ENCODE measurements around the gene SLCO2A1. TPM values are rescaled to one million over a fixed set of nuclear protein-coding genes. Genes with fewer than 3 reads are reported as not detected.

Gene SLCO2A1
- total and polyA plus RNA-seq, 2 experiments from 2014 or later, result 0.31 to 1.0 TPM

DNA sequence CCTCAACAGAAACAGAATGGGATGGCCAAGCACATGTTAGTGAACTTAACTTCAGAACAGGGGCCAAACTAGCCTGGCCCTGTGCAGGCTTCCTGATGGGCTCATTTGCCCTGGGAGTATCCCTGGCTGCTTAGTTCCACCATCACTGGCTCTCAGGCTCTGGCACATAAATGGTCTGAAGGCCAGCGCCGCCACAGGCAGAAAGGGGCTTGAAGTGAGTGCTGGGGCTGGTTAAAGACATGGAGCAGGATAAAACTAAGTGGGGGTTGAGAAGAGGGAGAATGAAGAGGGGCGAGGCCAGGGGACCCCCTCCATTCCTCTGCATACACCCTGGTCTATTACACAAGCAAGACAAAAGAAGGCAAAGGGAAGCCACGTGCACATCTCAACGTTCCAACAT lies 12.2 kb downstream of the SLCO2A1 start (continued):
- TF ChIP-seq NANOG (IDR thresholded peaks at IDR 0.05; ENCODE audit: borderline replicate concordance) (no peak), ZNF114 (CRISPR knock-in tag; IDR thresholded peaks at IDR 0.05) (no peak), POLR2AphosphoS5 (IDR thresholded peaks at IDR 0.05; ENCODE audit: low read depth) (no peak)
- TF ChIP-seq, protein P1, sequence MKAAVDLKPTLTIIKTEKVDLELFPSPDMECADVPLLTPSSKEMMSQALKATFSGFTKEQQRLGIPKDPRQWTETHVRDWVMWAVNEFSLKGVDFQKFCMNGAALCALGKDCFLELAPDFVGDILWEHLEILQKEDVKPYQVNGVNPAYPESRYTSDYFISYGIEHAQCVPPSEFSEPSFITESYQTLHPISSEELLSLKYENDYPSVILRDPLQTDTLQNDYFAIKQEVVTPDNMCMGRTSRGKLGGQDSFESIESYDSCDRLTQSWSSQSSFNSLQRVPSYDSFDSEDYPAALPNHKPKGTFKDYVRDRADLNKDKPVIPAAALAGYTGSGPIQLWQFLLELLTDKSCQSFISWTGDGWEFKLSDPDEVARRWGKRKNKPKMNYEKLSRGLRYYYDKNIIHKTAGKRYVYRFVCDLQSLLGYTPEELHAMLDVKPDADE (IDR thresholded peaks at IDR 0.05), result no peak
- TF ChIP-seq, protein P2, sequence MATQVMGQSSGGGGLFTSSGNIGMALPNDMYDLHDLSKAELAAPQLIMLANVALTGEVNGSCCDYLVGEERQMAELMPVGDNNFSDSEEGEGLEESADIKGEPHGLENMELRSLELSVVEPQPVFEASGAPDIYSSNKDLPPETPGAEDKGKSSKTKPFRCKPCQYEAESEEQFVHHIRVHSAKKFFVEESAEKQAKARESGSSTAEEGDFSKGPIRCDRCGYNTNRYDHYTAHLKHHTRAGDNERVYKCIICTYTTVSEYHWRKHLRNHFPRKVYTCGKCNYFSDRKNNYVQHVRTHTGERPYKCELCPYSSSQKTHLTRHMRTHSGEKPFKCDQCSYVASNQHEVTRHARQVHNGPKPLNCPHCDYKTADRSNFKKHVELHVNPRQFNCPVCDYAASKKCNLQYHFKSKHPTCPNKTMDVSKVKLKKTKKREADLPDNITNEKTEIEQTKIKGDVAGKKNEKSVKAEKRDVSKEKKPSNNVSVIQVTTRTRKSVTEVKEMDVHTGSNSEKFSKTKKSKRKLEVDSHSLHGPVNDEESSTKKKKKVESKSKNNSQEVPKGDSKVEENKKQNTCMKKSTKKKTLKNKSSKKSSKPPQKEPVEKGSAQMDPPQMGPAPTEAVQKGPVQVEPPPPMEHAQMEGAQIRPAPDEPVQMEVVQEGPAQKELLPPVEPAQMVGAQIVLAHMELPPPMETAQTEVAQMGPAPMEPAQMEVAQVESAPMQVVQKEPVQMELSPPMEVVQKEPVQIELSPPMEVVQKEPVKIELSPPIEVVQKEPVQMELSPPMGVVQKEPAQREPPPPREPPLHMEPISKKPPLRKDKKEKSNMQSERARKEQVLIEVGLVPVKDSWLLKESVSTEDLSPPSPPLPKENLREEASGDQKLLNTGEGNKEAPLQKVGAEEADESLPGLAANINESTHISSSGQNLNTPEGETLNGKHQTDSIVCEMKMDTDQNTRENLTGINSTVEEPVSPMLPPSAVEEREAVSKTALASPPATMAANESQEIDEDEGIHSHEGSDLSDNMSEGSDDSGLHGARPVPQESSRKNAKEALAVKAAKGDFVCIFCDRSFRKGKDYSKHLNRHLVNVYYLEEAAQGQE (IDR thresholded peaks at IDR 0.05; ENCODE audit: unreplicated experiment), result no peak

DNA sequence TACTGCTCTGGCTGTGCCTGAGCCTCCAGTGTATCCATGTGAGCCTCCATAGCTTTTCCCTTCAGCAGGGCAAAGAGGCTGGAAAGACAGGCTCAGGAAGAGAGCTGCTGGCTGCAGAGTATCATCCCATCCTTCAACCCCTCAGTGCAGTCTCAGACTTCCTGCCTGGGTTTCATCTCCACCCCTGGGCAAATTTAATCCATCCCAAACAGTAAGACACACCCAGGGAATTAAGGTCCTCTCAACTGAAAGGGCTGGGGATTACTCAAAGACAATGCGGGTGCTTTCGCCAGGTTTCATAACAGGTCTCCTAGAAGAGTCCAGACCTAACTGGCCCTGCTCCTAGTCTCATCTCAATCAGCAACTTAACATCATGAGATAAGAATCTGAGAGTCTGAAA lies 15.5 kb downstream of the SLCO2A1 start:
- no peaks in the 10 kb centered on the region for H3K36me3 Mint-ChIP-seq (ENCODE audit: low read depth)
- H4K20me1 ChIP-seq (replicated peaks; ENCODE audit: insufficient read depth), result no peaks in the 10 kb centered on the region
- TF ChIP-seq EZH2 (IDR thresholded peaks at IDR 0.05; ENCODE audit: low read depth, unreplicated experiment) (no peak), CREB1 (CRISPR knock-in tag; IDR thresholded peaks at IDR 0.05; ENCODE audit: low read depth) (no peak), JUNB (IDR thresholded peaks at IDR 0.05; ENCODE audit: unreplicated experiment) (no peak), POLR2AphosphoS5 (IDR thresholded peaks at IDR 0.05; ENCODE audit: low read depth) (no peak), ZNF331 (CRISPR knock-in tag; IDR thresholded peaks at IDR 0.05; ENCODE audit: low read depth) (no peak), STAT1 (IDR thresholded peaks at IDR 0.05; ENCODE audit: unreplicated experiment) (no peak), EZH2phosphoT487 (IDR thresholded peaks at IDR 0.05; ENCODE audit: unreplicated experiment) (no peak)
- TF ChIP-seq, protein P3, sequence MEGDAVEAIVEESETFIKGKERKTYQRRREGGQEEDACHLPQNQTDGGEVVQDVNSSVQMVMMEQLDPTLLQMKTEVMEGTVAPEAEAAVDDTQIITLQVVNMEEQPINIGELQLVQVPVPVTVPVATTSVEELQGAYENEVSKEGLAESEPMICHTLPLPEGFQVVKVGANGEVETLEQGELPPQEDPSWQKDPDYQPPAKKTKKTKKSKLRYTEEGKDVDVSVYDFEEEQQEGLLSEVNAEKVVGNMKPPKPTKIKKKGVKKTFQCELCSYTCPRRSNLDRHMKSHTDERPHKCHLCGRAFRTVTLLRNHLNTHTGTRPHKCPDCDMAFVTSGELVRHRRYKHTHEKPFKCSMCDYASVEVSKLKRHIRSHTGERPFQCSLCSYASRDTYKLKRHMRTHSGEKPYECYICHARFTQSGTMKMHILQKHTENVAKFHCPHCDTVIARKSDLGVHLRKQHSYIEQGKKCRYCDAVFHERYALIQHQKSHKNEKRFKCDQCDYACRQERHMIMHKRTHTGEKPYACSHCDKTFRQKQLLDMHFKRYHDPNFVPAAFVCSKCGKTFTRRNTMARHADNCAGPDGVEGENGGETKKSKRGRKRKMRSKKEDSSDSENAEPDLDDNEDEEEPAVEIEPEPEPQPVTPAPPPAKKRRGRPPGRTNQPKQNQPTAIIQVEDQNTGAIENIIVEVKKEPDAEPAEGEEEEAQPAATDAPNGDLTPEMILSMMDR (conservative IDR thresholded peaks at IDR 0.05; ENCODE audit: low read depth in 2 of 2), result no peak
- TF ChIP-seq, protein P4, sequence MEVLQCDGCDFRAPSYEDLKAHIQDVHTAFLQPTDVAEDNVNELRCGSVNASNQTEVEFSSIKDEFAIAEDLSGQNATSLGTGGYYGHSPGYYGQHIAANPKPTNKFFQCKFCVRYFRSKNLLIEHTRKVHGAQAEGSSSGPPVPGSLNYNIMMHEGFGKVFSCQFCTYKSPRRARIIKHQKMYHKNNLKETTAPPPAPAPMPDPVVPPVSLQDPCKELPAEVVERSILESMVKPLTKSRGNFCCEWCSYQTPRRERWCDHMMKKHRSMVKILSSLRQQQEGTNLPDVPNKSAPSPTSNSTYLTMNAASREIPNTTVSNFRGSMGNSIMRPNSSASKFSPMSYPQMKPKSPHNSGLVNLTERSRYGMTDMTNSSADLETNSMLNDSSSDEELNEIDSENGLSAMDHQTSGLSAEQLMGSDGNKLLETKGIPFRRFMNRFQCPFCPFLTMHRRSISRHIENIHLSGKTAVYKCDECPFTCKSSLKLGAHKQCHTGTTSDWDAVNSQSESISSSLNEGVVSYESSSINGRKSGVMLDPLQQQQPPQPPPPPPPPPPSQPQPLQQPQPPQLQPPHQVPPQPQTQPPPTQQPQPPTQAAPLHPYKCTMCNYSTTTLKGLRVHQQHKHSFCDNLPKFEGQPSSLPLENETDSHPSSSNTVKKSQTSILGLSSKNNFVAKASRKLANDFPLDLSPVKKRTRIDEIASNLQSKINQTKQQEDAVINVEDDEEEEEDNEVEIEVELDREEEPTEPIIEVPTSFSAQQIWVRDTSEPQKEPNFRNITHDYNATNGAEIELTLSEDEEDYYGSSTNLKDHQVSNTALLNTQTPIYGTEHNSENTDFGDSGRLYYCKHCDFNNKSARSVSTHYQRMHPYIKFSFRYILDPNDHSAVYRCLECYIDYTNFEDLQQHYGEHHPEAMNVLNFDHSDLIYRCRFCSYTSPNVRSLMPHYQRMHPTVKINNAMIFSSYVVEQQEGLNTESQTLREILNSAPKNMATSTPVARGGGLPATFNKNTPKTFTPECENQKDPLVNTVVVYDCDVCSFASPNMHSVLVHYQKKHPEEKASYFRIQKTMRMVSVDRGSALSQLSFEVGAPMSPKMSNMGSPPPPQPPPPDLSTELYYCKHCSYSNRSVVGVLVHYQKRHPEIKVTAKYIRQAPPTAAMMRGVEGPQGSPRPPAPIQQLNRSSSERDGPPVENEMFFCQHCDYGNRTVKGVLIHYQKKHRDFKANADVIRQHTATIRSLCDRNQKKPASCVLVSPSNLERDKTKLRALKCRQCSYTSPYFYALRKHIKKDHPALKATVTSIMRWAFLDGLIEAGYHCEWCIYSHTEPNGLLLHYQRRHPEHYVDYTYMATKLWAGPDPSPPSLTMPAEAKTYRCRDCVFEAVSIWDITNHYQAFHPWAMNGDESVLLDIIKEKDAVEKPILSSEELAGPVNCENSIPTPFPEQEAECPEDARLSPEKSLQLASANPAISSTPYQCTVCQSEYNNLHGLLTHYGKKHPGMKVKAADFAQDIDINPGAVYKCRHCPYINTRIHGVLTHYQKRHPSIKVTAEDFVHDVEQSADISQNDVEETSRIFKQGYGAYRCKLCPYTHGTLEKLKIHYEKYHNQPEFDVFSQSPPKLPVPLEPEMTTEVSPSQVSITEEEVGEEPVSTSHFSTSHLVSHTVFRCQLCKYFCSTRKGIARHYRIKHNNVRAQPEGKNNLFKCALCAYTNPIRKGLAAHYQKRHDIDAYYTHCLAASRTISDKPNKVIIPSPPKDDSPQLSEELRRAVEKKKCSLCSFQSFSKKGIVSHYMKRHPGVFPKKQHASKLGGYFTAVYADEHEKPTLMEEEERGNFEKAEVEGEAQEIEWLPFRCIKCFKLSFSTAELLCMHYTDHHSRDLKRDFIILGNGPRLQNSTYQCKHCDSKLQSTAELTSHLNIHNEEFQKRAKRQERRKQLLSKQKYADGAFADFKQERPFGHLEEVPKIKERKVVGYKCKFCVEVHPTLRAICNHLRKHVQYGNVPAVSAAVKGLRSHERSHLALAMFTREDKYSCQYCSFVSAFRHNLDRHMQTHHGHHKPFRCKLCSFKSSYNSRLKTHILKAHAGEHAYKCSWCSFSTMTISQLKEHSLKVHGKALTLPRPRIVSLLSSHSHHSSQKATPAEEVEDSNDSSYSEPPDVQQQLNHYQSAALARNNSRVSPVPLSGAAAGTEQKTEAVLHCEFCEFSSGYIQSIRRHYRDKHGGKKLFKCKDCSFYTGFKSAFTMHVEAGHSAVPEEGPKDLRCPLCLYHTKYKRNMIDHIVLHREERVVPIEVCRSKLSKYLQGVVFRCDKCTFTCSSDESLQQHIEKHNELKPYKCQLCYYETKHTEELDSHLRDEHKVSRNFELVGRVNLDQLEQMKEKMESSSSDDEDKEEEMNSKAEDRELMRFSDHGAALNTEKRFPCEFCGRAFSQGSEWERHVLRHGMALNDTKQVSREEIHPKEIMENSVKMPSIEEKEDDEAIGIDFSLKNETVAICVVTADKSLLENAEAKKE (CRISPR knock-in tag; IDR thresholded peaks at IDR 0.05), result no peak

More for the DNA sequence above, 15.5 kb downstream of the SLCO2A1 start:
- Histone ChIP-seq H3K4me3 (no peak overlapping the region), H3K36me3 (ENCODE audit: insufficient read depth) (no peaks in the 10 kb centered on the region), H3F3A (replicated peaks; ENCODE audit: low read depth) (no peaks in the 10 kb centered on the region), H3K79me2 (replicated peaks; ENCODE audit: insufficient read depth) (no peaks in the 10 kb centered on the region), H3K9me2 (ENCODE audit: insufficient read depth) (no peaks in the 10 kb centered on the region), H2AFZ (no peak overlapping the region), H3K4me2 (no peak overlapping the region), H3K27ac (ENCODE audit: low read depth) (no peak overlapping the region), H3K27me3 (ENCODE audit: insufficient read depth) (no peaks in the 10 kb centered on the region), H3K4me1 (ENCODE audit: insufficient read depth) (no peaks in the 10 kb centered on the region)
- H3K27ac Mint-ChIP-seq, result no peak overlapping the region
- no peak overlapping the region for H3K4me3 Mint-ChIP-seq
- H3K27me3 Mint-ChIP-seq (ENCODE audit: insufficient read depth, low read depth, poor library complexity), result no peaks in the 10 kb centered on the region
- H3K9me3 Mint-ChIP-seq, result no peaks in the 10 kb centered on the region
- ATAC-seq (no peak), DNase-seq (ENCODE audit: low spot score) (no peak)
- no peaks in the 10 kb centered on the region; the same call in 2 of the 3 replicates for H3K4me1 Mint-ChIP-seq

Data from GM23338 (cell line).